Hepatocyte (in vitro differentiated cells): Measurements from ENCODE around the gene KLHL26. TPM values are rescaled to one million over a fixed set of nuclear protein-coding genes. Genes with fewer than 3 reads are reported as not detected.

ENCODE experiments used
- DNase-seq: peaks from one replicate; pipeline ENCODE4 v3.0.0-alpha.2; 2016; ENCODE audit warnings: low spot score
- H2AFZ ChIP-seq: fragments of 200-600 bp; sonication (generic); 2 replicates; pipeline ENCODE4 v1.6.0; 2016; ENCODE audit warnings: antibody characterized with exemption, mild to moderate bottlenecking
- H3K27ac ChIP-seq: fragments of 200-600 bp; sonication (generic); 2 replicates; pipeline ENCODE4 v1.5.1; 2016; ENCODE audit warnings: mild to moderate bottlenecking
- H3K27me3 ChIP-seq: fragments of 200-600 bp; sonication (generic); 2 replicates; pipeline ENCODE4 v1.6.1; 2016
- H3K36me3 ChIP-seq: fragments of 200-600 bp; sonication (generic); replicated peaks from 2 replicates; pipeline ENCODE4 v1.5.1; 2016; ENCODE audit warnings: low read depth; ENCODE audit not compliant: insufficient read depth
- H3K4me1 ChIP-seq: fragments of 200-600 bp; sonication (generic); 2 replicates; pipeline ENCODE4 v1.5.1; 2016; ENCODE audit warnings: mild to moderate bottlenecking, moderate library complexity; ENCODE audit not compliant: insufficient read depth
- H3K4me2 ChIP-seq: fragments of 200-600 bp; sonication (generic); 2 replicates; pipeline ENCODE4 v1.6.0; 2016
- H3K4me3 ChIP-seq: fragments of 200-600 bp; sonication (generic); 2 replicates; pipeline ENCODE4 v1.5.1; 2016; ENCODE audit warnings: mild to moderate bottlenecking
- H3K79me2 ChIP-seq: fragments of 200-600 bp; sonication (generic); 2 replicates; pipeline ENCODE4 v1.6.0; 2017; ENCODE audit warnings: mild to moderate bottlenecking
- H3K9me2 ChIP-seq: fragments of 200-600 bp; sonication (generic); replicated peaks from 2 replicates; pipeline ENCODE4 v1.6.0; 2017; ENCODE audit warnings: mild to moderate bottlenecking; ENCODE audit not compliant: insufficient read depth
- H3K9me3 ChIP-seq: fragments of 200-600 bp; sonication (generic); 2 replicates; pipeline ENCODE4 v1.5.1; 2016; ENCODE audit warnings: low read depth, mild to moderate bottlenecking
- H4K20me1 ChIP-seq: fragments of 200-600 bp; sonication (generic); 2 replicates; pipeline ENCODE4 v1.6.0; 2016; ENCODE audit warnings: mild to moderate bottlenecking; ENCODE audit not compliant: insufficient read depth, poor library complexity, severe bottlenecking
- EZH2 ChIP-seq: fragments of 200-600 bp; sonication (generic); IDR thresholded peaks from 2 replicates; pipeline ENCODE4 v1.6.1; 2016; ENCODE audit warnings: antibody characterized with exemption, mild to moderate bottlenecking, borderline replicate concordance
- EZH2phosphoT487 ChIP-seq: fragments of 200-600 bp; sonication (generic); IDR thresholded peaks from one replicate; pipeline ENCODE4 v1.6.1; 2018; ENCODE audit warnings: antibody characterized with exemption, mild to moderate bottlenecking, low read depth, moderate library complexity; ENCODE audit not compliant: unreplicated experiment, severe bottlenecking
- WGBS: methylation state at CpG from one replicate; pipeline ENCODE4 v1.1.6; 2016; ENCODE audit warnings: low lambda C conversion rate; ENCODE audit errors: missing lambda C conversion rate; 5-methylcytosine and 5-hydroxymethylcytosine counted together
- polyA plus RNA-seq: library from polyadenylated mRNA; unstranded; fragments of >200 nt; fragmentation: Nextera tagmentation; extraction: Ambion mirVana; gene quantifications from 2 replicates; pipeline ENCODE4 v1.2.1, GENCODE V29; 2016
- small RNA-seq: library from RNA; depleted of rRNA; stranded (forward); fragments of <200 nt; gene quantifications from one replicate; pipeline ENCODE3, GENCODE V24; 2014
- total RNA-seq: library from RNA; depleted of rRNA; stranded (reverse); fragments of >200 nt; gene quantifications from 2 replicates; pipeline ENCODE4 v1.2.3, GENCODE V29; 2014
- TF ChIP-seq, protein P1 (sequence below): fragments of 200-600 bp; sonication (generic); IDR thresholded peaks from 2 replicates; pipeline ENCODE4 v1.5.1; 2016; ENCODE audit warnings: antibody characterized with exemption, mild to moderate bottlenecking; ENCODE audit not compliant: poor library complexity

The KLHL26 gene
- total and polyA plus RNA-seq, 2 experiments from 2014 or later, result 5.0 to 7.6 TPM

DNA sequence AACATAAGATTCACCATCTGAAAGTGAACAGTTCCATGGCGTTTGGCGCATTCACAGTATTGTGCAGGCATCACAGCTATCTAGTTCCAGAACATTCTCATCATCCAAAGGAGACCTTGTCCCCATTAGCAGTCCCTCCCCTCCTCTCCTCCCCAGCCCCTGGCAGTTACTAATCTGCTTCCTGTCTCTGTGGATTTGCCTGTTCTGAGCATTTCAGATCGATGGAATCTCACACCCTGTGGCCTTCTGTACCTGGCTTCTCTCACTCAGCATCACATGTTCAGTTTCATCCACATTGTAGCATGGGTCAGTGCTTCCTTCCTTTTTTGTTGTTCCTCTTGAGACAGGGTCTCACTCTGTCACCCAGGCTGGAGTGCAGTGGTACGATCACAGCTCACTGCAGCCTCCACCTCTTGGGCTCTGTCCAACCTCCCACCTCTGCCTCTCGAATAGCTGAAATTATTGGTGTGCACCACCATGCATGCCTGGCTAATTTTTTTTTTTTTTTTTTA lies 81.2 kb downstream of the KLHL26 start:
- 81% methylated on average over 5 of the region's 5 CpGs for WGBS
- Histone ChIP-seq H4K20me1 (no peaks in the 10 kb centered on the region), H3K9me2 (no peaks in the 10 kb centered on the region), H3K4me3 (no peak overlapping the region), H3K4me1 (peaks cover 4% of the 10 kb centered on the region), H3K27ac (no peak overlapping the region), H3K36me3 (no peaks in the 10 kb centered on the region), H3K79me2 (peaks cover 36% of the 10 kb centered on the region), H3K27me3 (no peaks in the 10 kb centered on the region), H3K9me3 (no peaks in the 10 kb centered on the region), H2AFZ (no peak overlapping the region), H3K4me2 (no peak overlapping the region)
- no peak for DNase-seq
- TF ChIP-seq, protein P1, sequence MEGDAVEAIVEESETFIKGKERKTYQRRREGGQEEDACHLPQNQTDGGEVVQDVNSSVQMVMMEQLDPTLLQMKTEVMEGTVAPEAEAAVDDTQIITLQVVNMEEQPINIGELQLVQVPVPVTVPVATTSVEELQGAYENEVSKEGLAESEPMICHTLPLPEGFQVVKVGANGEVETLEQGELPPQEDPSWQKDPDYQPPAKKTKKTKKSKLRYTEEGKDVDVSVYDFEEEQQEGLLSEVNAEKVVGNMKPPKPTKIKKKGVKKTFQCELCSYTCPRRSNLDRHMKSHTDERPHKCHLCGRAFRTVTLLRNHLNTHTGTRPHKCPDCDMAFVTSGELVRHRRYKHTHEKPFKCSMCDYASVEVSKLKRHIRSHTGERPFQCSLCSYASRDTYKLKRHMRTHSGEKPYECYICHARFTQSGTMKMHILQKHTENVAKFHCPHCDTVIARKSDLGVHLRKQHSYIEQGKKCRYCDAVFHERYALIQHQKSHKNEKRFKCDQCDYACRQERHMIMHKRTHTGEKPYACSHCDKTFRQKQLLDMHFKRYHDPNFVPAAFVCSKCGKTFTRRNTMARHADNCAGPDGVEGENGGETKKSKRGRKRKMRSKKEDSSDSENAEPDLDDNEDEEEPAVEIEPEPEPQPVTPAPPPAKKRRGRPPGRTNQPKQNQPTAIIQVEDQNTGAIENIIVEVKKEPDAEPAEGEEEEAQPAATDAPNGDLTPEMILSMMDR, result no peak
- no peak for TF ChIP-seq EZH2phosphoT487
- TF ChIP-seq EZH2, result no peak

DNA sequence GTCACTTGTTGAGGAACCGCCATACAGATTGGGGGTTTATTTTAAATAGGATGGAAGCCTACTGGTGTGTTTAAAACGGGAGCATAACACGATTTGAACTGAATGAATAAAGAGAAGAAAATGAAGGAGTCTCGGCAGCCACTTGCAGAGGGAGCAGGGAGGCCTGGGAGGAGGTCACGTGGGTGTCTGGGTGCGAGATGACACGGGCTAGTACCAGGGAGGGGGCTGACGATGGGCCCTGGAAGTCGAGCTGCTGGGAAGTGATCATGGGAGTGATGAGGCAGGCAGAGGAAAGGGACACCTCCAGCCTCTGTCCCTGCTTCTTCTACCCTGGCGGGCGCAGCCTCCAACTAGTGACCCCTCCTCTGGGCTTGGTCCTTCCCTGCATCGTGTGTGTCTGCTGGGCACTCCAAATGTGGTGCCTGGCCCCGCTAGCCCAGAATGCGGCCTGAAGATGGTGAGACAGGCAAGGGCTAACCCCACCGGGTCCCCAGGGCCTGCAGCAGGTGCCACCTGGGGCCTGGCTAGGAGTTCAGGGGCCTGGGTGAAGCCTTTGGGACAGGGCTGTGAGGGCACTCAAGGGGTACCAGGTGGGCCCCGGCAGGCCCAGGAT lies 82.1 kb downstream of the KLHL26 start:
- Histone ChIP-seq H3K27ac (no peak overlapping the region), H3K4me3 (no peak overlapping the region), H3K4me2 (no peak overlapping the region), H4K20me1 (no peaks in the 10 kb centered on the region), H3K9me3 (no peaks in the 10 kb centered on the region), H3K27me3 (no peaks in the 10 kb centered on the region), H2AFZ (no peak overlapping the region), H3K4me1 (no peaks in the 10 kb centered on the region), H3K36me3 (no peaks in the 10 kb centered on the region), H3K79me2 (peaks cover 41% of the 10 kb centered on the region), H3K9me2 (no peaks in the 10 kb centered on the region)
- DNase-seq, result no peak
- TF ChIP-seq, protein P1, result no peak
- no peak for TF ChIP-seq EZH2phosphoT487
- WGBS, result 91% methylated on average over 16 of the region's 16 CpGs

DNA sequence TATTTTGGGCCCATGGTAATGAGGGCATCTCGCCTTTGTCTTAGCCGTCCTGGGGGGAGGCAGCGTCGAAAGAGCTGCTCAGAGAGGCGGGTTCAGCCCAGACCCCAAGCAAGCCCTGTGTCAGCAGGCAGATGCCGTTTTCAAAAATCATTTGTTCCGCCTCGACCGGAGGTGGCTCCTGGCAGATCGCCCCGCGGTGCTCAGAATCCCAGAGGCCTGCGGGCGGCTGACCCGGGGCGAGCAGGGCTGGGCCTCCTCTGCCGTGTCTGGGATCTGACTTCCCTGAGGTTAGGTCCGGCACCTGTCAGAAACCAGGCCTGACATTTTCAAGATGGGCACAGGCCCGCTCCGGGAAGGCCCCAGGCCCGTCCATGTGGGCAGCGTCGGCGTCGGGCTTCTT lies 82.7 kb downstream of the KLHL26 start:
- H4K20me1 ChIP-seq, result peaks cover 4% of the 10 kb centered on the region
- TF ChIP-seq, protein P1, result no peak
- no peak for TF ChIP-seq EZH2
- no peak for TF ChIP-seq EZH2phosphoT487

More for the DNA sequence above, 82.7 kb downstream of the KLHL26 start:
- peaks cover 45% of the 10 kb centered on the region for H3K79me2 ChIP-seq
- no peaks in the 10 kb centered on the region for H3K9me2 ChIP-seq
- H3K4me3 ChIP-seq, result no peak overlapping the region
- no peaks in the 10 kb centered on the region for H3K9me3 ChIP-seq
- no peaks in the 10 kb centered on the region for H3K36me3 ChIP-seq
- no peaks in the 10 kb centered on the region for H3K4me1 ChIP-seq
- no peak overlapping the region for H3K27ac ChIP-seq
- WGBS, result 81% methylated on average over 25 of the region's 25 CpGs
- no peak overlapping the region for H3K4me2 ChIP-seq
- no peak overlapping the region for H2AFZ ChIP-seq
- no peak for DNase-seq
- no peaks in the 10 kb centered on the region for H3K27me3 ChIP-seq

Small RNA genes within 50 kb of the gene (small RNA-seq; reads per million reads assigned to genes)
- not detected for gene RN7SL155P

Other genes starting within 250 kb of the KLHL26 start
- 0.16 TPM in 1 of 2 replicates, not detected in the other for gene LRRC25, start 239.4 kb upstream of the KLHL26 start, total RNA-seq
- gene LRRC25, start 239.4 kb upstream of the KLHL26 start, polyA plus RNA-seq, result 0.36 and 1.5 TPM in 2 replicates
- gene SSBP4, start 217.6 kb upstream of the KLHL26 start, total RNA-seq, result 55.8 and 72.6 TPM in 2 replicates
- 156 and 169 TPM in 2 replicates for gene SSBP4, start 217.6 kb upstream of the KLHL26 start, polyA plus RNA-seq
- 51.5 and 54.9 TPM in 2 replicates for gene ISYNA1, start 198.9 kb upstream of the KLHL26 start, total RNA-seq
- gene ISYNA1, start 198.9 kb upstream of the KLHL26 start, polyA plus RNA-seq, result 144 and 188 TPM in 2 replicates
- 3.9 and 11.0 TPM in 2 replicates for gene ELL, start 115.0 kb upstream of the KLHL26 start, total RNA-seq
- gene ELL, start 115.0 kb upstream of the KLHL26 start, polyA plus RNA-seq, result 15.0 and 18.1 TPM in 2 replicates
- gene FKBP8, start 93.5 kb upstream of the KLHL26 start, total RNA-seq, result 183 and 195 TPM in 2 replicates
- 247 and 262 TPM in 2 replicates for gene FKBP8, start 93.5 kb upstream of the KLHL26 start, polyA plus RNA-seq
- 76.3 and 91.7 TPM in 2 replicates for gene KXD1, start 79.2 kb upstream of the KLHL26 start, total RNA-seq
- 85.7 and 89.2 TPM in 2 replicates for gene KXD1, start 79.2 kb upstream of the KLHL26 start, polyA plus RNA-seq
- gene UBA52, start 65.2 kb upstream of the KLHL26 start, total RNA-seq, result 561 and 593 TPM in 2 replicates
- 470 and 498 TPM in 2 replicates for gene UBA52, start 65.2 kb upstream of the KLHL26 start, polyA plus RNA-seq
- gene REX1BD, start 48.2 kb upstream of the KLHL26 start, total RNA-seq, result 59.9 and 62.6 TPM in 2 replicates
- 105 and 131 TPM in 2 replicates for gene REX1BD, start 48.2 kb upstream of the KLHL26 start, polyA plus RNA-seq
- gene CRLF1, start 30.2 kb upstream of the KLHL26 start, total RNA-seq, result 8.6 and 13.9 TPM in 2 replicates
- 28.4 and 42.2 TPM in 2 replicates for gene CRLF1, start 30.2 kb upstream of the KLHL26 start, polyA plus RNA-seq
- gene TMEM59L, start 24.2 kb upstream of the KLHL26 start, total RNA-seq, result 0.40 and 1.5 TPM in 2 replicates
- 4.9 and 9.1 TPM in 2 replicates for gene TMEM59L, start 24.2 kb upstream of the KLHL26 start, polyA plus RNA-seq
- 2.0 and 2.5 TPM in 2 replicates for gene CRTC1, start 46.7 kb downstream of the KLHL26 start, total RNA-seq
- gene CRTC1, start 46.7 kb downstream of the KLHL26 start, polyA plus RNA-seq, result 4.5 and 4.8 TPM in 2 replicates
- 2.8 and 3.0 TPM in 2 replicates for gene COMP, start 154.3 kb downstream of the KLHL26 start, total RNA-seq
- 12.5 and 16.3 TPM in 2 replicates for gene COMP, start 154.3 kb downstream of the KLHL26 start, polyA plus RNA-seq
- gene UPF1, start 194.9 kb downstream of the KLHL26 start, total RNA-seq, result 24.5 and 47.2 TPM in 2 replicates
- gene UPF1, start 194.9 kb downstream of the KLHL26 start, polyA plus RNA-seq, result 22.2 and 27.0 TPM in 2 replicates